HEK293 (cell line): ENCODE results near the gene CYB5D1.

Experiments
- CTCF ChIA-PET: fragments of 350-600 bp; formaldehyde crosslinking; extraction: SDS; loops from one replicate; lab custom pipeline; 2021; ENCODE audit warnings: antibody characterized with exemption; lab: Yijun Ruan, JAX
- POLR2A ChIA-PET: fragments of 300-600 bp; formaldehyde crosslinking; extraction: SDS; loops from one replicate; lab custom pipeline; 2020; ENCODE audit warnings: antibody characterized with exemption, inconsistent platforms; lab: Yijun Ruan, JAX
- H3K27ac ChIP-seq: fragments of 200-500 bp; sonication (Bioruptor generic); 2 replicates; pipeline ENCODE4 v1.5.1; 2014; ENCODE audit warnings: low read depth, low read length, control low read depth, inconsistent platforms; ENCODE audit errors: extremely low read depth
- H3K36me3 ChIP-seq, 2 experiments: fragments of 200-500 bp in 1 of 2; sonication (Bioruptor generic) in 1 of 2; 1 replicate in 1 of 2; 2 replicates in 1 of 2; pipeline ENCODE4 v1.5.1; 2014 to 2017; ENCODE audit warnings: inconsistent platforms in 2 of 2, low read length in 2 of 2; ENCODE audit not compliant: control insufficient read depth in 2 of 2, insufficient read depth in 1 of 2
- H3K4me1 ChIP-seq: fragments of 200-500 bp; sonication (Bioruptor generic); 2 replicates; pipeline ENCODE4 v1.5.1; 2014; ENCODE audit warnings: mild to moderate bottlenecking, low read length, inconsistent platforms; ENCODE audit not compliant: control insufficient read depth, insufficient read depth
- H3K4me3 ChIP-seq: 2 replicates; pipeline ENCODE4 v1.5.1; 2011; ENCODE audit warnings: low read depth, mild to moderate bottlenecking, control low read depth, low read length, moderate library complexity
- H3K9me3 ChIP-seq: fragments of 200-500 bp; sonication (Bioruptor generic); 2 replicates; pipeline ENCODE4 v1.5.1; 2014; ENCODE audit warnings: low read depth, low read length, inconsistent platforms; ENCODE audit not compliant: control insufficient read depth, insufficient read depth
- HOXA7 ChIP-seq: sonication (generic); formaldehyde crosslinking; IDR thresholded peaks from 2 replicates; pipeline ENCODE4 v1.8.1; 2022; ENCODE audit warnings: missing genetic modification reagents, borderline replicate concordance
- PRDM6 ChIP-seq: fragments of 450-650 bp; formaldehyde crosslinking; IDR thresholded peaks from 2 replicates; pipeline ENCODE4 v1.5.1; 2017; ENCODE audit warnings: missing biosample characterization, missing genetic modification characterization
- ZBTB21 ChIP-seq: fragments of 450-650 bp; formaldehyde crosslinking; IDR thresholded peaks from 2 replicates; pipeline ENCODE4 v1.5.1; 2017; ENCODE audit warnings: missing biosample characterization, missing genetic modification characterization
- ZBTB26 ChIP-seq: fragments of 450-650 bp; formaldehyde crosslinking; optimal IDR thresholded peaks from 2 replicates; pipeline ENCODE3; 2016; ENCODE audit warnings: missing biosample characterization, mild to moderate bottlenecking, missing genetic modification characterization
- ZBTB7A ChIP-seq: fragments of 450-650 bp; formaldehyde crosslinking; IDR thresholded peaks from 2 replicates; pipeline ENCODE4 v1.5.1; 2016; ENCODE audit warnings: low read depth, missing biosample characterization, missing genetic modification characterization
- ZFP41 ChIP-seq: fragments of 450-650 bp; formaldehyde crosslinking; IDR thresholded peaks from 2 replicates; pipeline ENCODE4 v1.5.1; 2016; ENCODE audit warnings: missing biosample characterization, missing genetic modification characterization, borderline replicate concordance
- ZNF280D ChIP-seq: fragments of 450-650 bp; formaldehyde crosslinking; IDR thresholded peaks from 2 replicates; pipeline ENCODE4 v1.5.1; 2016; ENCODE audit warnings: missing biosample characterization, missing genetic modification characterization
- ZNF510 ChIP-seq: fragments of 450-650 bp; formaldehyde crosslinking; IDR thresholded peaks from 2 replicates; pipeline ENCODE4 v1.5.1; 2018; ENCODE audit warnings: mild to moderate bottlenecking, missing genetic modification characterization, missing biosample characterization; ENCODE audit not compliant: insufficient replicate concordance
- ZNF530 ChIP-seq: fragments of 450-650 bp; formaldehyde crosslinking; IDR thresholded peaks from 2 replicates; pipeline ENCODE4 v1.5.1; 2016; ENCODE audit warnings: low read depth, missing biosample characterization, missing genetic modification characterization
- ZNF654 ChIP-seq: fragments of 450-650 bp; formaldehyde crosslinking; IDR thresholded peaks from 2 replicates; pipeline ENCODE4 v1.5.1; 2016; ENCODE audit warnings: low read depth, missing biosample characterization, missing genetic modification characterization
- ZNF707 ChIP-seq: fragments of 450-650 bp; formaldehyde crosslinking; IDR thresholded peaks from 2 replicates; pipeline ENCODE4 v1.5.1; 2016; ENCODE audit warnings: missing biosample characterization, missing genetic modification characterization
- ZNF776 ChIP-seq: fragments of 450-650 bp; formaldehyde crosslinking; IDR thresholded peaks from 2 replicates; pipeline ENCODE4 v1.5.0; 2017; ENCODE audit warnings: missing biosample characterization, missing genetic modification characterization, borderline replicate concordance
- TF ChIP-seq, protein P1 (sequence below): fragments of 450-650 bp; formaldehyde crosslinking; IDR thresholded peaks from 2 replicates; pipeline ENCODE4 v1.5.1; 2016; ENCODE audit warnings: missing biosample characterization, missing genetic modification characterization, borderline replicate concordance
- TF ChIP-seq, protein P2 (sequence below): fragments of 450-650 bp; formaldehyde crosslinking; IDR thresholded peaks from 2 replicates; pipeline ENCODE4 v1.5.1; 2016; ENCODE audit warnings: missing biosample characterization, missing genetic modification characterization

CYB5D1 gene

DNA sequence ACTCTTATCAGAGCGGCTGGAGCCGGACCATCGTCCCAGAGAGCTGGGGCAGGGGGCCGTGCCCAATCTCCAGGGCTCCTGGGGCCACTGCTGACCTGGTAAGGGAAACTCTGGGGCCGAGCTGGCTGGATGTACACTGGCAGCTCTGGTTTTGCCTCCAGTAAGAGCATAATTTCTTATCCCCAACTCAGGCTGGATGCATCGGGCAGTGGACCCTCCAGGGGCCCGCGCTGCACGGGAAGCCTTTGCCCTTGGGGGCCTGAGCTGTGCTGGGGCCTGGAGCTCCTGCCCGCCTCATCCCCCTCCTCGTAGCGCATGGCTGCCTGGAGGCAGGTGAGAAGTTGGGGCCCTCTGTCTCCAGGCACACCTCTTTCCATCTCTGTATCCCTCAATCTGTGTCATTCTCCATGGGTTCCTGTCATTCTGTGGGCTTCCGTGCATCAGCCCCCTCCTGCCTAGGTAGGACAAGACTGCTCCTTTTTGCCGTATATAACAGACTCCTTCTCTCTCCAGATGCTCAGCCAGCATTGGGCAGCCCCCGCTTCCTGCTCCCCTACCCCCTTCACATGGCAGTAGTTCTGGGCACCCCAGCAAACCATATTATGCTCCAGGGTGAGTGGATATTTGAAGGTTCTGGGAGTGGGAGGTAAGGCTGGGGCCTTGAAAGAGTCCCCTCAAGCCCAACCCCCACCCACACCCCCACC is 12.3 kb upstream of the CYB5D1 start:
- Histone ChIP-seq H3K4me3 (peak overlapping the region; percentile 70), H3K4me1 (peaks cover 11% of the 10 kb centered on the region), H3K9me3 (no peaks in the 10 kb centered on the region), H3K36me3 (peaks cover 14 to 47% of the 10 kb centered on the region in 2 experiments), H3K27ac (peak overlapping the region; percentile 29; the same call in 1 of the 2 replicates)
- CTCF ChIA-PET: interaction anchor here (1.0 to 2.9 kb wide), 7 partner anchors 11 to 102 kb away, joined by 3 to 15 read pairs (median 3); partner anchors contain the start of gene NAA38
- POLR2A ChIA-PET: interaction anchor here (0.5 to 7.7 kb wide), 16 partner anchors 8 to 272 kb away, joined by 3 to 110 read pairs (median 4); partner anchors contain the start of genes ATP1B2, CYB5D1, DNAH2 and KDM6B
- TF ChIP-seq ZNF707 (tag by site-specific recombination): no peak
- no peak for TF ChIP-seq ZNF510 (tag by site-specific recombination)
- TF ChIP-seq ZNF776 (tag by site-specific recombination): no peak
- TF ChIP-seq, protein P1, sequence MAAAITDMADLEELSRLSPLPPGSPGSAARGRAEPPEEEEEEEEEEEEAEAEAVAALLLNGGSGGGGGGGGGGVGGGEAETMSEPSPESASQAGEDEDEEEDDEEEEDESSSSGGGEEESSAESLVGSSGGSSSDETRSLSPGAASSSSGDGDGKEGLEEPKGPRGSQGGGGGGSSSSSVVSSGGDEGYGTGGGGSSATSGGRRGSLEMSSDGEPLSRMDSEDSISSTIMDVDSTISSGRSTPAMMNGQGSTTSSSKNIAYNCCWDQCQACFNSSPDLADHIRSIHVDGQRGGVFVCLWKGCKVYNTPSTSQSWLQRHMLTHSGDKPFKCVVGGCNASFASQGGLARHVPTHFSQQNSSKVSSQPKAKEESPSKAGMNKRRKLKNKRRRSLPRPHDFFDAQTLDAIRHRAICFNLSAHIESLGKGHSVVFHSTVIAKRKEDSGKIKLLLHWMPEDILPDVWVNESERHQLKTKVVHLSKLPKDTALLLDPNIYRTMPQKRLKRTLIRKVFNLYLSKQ (tag by site-specific recombination): no peak
- TF ChIP-seq, protein P2, sequence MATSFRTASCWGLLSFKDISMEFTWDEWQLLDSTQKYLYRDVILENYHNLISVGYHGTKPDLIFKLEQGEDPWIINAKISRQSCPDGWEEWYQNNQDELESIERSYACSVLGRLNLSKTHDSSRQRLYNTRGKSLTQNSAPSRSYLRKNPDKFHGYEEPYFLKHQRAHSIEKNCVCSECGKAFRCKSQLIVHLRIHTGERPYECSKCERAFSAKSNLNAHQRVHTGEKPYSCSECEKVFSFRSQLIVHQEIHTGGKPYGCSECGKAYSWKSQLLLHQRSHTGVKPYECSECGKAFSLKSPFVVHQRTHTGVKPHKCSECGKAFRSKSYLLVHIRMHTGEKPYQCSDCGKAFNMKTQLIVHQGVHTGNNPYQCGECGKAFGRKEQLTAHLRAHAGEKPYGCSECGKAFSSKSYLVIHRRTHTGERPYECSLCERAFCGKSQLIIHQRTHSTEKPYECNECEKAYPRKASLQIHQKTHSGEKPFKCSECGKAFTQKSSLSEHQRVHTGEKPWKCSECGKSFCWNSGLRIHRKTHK (tag by site-specific recombination): no peak
- no peak for TF ChIP-seq ZNF530
- no peak for TF ChIP-seq ZNF280D (tag by site-specific recombination)
- TF ChIP-seq ZFP41 (tag by site-specific recombination): no peak
- TF ChIP-seq ZNF654 (tag by site-specific recombination): no peak
- TF ChIP-seq ZBTB21 (tag by site-specific recombination): no peak
- no peak for TF ChIP-seq ZBTB7A (tag by site-specific recombination)
- no peak for TF ChIP-seq ZBTB26 (tag by site-specific recombination)
- no peak for TF ChIP-seq PRDM6 (tag by site-specific recombination)
- TF ChIP-seq HOXA7 (CRISPR knock-in tag): no peak
- TF ChIP-seq, all 188 proteins: peak for 0
